HG03196 (cell line): ENCODE measurements around the gene CD164.
A peak's percentile ranks its signal among the peaks of the same experiment; 100 is the strongest.

Experiments used
- ATAC-seq: cut with Tn5 transposase; IDR thresholded peaks from one replicate; pipeline ENCODE4 v1.9.1; 2021; ENCODE audit not compliant: unreplicated experiment

The CD164 gene

DNA sequence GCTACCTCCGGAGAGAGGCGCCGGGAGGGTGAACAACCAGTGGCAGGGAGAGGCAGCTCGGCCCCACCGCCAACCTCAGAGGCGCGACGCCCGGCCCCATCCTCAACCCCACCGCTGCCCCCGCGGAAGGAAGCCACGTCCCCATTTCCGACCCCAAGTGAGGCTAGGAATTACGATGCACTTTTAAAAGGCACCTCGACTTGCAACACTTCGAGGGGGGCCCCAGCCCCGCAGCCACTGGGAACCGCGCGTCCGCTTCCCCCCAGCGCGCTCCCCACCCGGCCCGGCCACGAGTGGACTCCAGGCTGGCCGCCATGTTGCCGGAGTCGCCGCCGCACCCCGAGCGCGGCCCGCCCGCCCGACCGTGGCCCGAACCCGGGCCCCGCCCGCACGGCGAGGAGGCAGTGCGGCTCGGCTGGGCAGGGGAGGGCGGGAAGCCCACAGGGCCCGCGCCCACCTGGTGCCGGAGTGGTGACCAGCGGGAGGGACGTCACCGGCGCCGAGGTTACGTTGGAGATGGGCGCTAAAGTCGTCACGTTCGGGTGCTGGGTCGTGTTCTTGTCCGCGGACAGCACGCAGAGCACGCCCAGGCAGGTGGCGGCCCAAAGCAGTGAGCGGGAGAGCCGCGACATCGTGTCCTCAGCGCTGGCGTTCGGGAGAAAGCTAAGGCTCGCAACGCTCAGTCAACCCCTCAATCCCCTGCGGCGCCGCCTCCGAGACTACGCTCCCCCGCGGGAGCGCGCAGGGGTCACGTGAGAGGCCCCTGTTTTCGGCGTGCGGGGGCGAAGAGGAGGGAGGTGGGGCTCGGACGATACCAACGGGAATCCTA, at the start of gene CD164:
TSS of gene CD164 (minus strand) at position 721 of the 829 bp plus-strand sequence. CDS start at position 632, 89 bp downstream.
- ATAC-seq, result peak; percentile 63

DNA sequence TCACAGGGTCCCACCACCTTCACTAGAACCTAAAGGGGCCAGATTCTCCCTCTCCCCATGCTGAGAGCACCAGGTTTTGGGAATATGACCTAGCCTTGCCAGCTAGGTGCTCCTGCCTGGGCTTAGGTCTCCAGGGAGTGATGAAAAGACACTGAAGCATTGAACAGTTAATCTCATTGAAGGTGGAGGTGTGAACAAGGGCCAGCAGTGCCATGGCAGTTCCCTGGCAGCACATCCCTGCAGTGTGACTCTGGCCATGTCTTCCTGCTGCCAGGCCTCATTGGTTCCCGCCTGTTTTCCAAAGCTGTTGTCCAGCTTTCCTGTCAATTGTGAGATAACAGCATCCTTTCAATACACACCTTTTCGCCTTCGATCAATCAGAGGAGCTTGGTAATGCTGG, 47.2 kb upstream of the CD164 start:
- no peak for ATAC-seq

- no peak for ATAC-seq
Observed at GRCh38 chr6:109428889-109429477, 46.7 kb upstream of the CD164 start.

GRCh38 chr6:109424946-109425345, 42.7 kb upstream of the CD164 start:
- no peak for ATAC-seq

DNA sequence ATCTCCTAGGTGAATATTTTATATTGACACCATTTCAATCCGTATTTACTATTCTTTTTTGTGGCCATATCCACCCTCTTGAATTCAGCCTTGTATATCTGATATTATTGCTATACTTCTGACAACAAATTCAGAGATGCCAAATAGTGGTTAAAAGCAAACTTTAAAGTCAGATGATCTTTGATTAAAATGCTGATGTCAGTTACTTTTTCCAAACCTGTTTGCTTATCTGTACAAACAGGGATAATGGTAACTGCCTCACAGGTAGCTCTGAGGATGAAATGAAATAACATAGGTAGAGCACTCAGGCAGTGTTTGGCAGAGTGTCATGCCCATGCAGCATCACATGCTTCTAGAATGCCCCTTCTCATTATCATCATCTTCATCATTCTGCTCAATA, 38.9 kb upstream of the CD164 start:
- ATAC-seq, result no peak

DNA sequence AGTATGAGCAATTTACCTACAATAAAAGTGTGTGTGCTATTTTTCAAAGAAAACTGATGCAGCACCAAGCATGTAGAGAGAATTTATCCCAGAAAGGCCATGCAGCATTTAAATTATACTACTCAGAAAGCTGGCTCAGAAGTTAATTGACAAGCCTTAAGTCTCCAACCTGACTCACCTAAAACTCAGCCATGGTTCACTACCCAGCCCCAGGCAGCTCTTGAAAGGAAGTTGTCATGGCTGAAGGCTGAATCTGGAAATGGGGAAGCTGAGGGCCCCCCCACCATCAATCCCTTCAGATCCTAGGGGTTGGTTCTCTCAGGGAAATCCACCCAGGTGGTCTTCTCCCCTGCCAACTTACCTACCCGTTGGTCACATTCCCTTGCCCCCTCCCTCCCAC, 38.5 kb upstream of the CD164 start:
- no peak for ATAC-seq

DNA sequence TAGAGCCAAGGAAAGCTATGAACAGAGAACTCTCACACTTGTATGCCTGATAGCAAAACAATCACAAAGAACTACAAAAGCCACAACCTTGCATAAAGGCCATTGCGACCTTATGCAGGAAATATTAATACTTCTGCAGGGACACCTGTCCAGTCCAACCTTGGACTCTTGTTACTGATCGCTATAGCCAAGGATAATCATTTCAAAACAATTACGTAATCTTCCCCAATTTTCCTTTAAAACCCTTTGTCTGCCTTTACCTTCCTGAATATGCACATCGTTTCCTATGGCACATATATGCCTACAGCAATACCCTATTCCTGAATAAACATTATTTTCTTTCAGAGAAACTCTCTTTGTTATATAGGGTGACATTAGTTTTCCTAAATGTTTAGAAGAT, 35.4 kb upstream of the CD164 start:
- no peak for ATAC-seq

DNA sequence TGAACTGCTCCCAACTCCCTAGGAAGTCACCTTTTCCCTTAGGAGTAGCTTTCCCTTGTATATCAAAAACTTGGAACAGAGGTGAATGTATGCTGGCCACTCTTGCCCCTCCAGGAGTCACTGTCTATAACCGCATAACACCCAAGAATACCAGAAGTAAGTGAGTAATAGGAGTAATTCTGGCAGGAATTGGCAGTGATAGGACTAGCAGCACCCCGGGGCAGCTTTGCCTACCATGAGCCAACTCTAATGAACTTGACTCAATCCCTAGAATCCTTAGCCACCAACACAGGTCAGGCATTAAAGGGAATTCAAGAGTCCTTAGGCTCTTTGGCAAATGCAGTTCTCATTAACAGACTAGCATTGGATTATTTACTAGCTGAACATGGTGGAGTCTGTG, 28.8 kb upstream of the CD164 start:
- no peak for ATAC-seq

DNA sequence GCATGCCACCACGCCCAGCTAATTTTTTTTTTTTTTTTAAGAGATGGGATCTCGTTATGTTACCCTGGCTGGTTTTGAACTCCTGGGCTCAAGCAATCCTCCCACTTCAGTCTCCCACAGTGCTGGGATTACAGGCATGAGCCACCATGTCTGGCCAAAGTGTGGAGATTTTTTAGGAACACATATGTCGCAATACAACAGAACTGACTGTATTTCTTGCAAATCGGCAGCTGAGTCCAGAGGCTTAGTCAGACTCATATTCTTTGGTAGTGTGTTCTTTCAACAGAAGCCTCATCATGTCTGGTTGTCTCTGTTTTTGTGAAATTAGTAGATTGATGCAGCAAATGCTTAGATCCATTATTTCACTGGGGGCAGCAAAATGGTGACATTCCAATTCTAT, 23.9 kb upstream of the CD164 start:
- no peak for ATAC-seq

DNA sequence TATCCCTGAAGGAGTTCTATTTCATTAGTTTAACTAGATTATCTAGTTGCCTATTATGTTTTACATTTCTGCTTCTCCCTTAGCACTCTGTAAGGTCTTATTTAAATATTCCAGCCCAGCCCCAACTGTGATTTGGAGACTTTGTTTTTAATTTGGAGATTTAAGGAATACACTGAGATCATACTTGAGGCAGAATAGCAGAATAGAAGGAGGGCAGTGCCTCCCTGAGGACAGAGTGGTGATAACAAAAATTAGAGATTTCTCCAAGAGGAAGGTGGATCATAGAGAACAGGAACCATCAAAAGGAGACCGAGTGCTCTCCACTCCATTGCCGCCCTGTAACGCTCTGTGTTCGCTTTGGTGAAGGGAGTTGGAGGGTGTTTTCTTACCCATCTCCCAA, 14.8 kb upstream of the CD164 start:
- no peak for ATAC-seq

- ATAC-seq, result no peak
Observed at GRCh38 chr6:109396046-109396718, 13.9 kb upstream of the CD164 start.

DNA sequence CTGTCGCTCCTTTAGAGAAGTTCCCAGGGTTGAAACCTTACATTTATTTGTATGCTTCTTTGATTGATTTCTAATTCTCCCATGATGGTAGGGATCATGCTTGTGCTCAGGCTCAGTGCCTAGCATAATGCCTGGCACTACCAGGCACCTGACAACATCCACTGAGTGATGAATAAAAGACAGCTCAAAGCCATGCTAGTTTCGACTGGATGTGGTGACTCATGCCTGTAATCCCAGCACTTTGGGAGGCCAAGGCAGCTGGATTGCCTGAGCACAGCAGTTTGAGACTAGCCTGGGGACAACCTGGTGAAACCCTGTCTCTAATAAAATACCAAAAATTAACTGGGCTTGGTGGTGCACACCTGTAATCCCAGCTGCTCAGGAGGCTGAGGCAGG, 11.6 kb upstream of the CD164 start:
- no peak for ATAC-seq

DNA sequence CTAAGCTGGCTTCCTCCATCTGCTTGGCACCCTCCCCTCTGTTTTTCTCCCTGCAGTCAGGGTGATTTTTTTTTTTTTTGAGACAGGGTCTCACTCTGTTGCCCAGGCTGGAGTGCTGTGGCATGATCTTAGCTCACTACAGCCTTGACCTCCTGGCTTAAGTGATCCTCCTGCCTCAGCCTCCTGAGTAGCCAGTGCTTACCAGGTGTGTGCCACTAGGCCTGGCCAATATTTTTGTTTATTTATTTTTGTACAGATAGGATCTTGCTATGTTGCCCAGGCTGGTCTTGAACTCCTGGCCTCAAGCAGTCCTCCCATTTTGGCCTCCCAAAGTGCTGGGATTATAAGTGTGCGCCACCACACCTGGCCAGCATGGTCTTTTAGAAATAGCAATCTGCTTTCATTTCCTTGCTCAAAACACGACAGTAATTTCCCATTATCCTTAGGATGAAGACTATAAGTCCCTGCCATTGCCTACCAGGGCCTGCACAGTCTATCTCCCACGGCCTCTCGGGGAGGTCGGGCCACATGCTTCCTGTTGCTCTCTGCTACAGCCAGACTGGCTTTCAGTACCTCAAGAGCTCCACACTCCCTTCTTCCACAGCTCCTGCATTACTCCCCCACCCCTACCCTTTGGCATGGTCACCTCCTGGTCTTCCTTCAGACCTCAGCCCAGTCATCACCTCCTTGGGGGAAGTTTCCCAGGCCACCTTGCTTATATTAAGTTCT, 11.1 kb upstream of the CD164 start:
- no peak for ATAC-seq

- ATAC-seq, result no peak
Observed at GRCh38 chr6:109389650-109390274, 7.5 kb upstream of the CD164 start.

DNA sequence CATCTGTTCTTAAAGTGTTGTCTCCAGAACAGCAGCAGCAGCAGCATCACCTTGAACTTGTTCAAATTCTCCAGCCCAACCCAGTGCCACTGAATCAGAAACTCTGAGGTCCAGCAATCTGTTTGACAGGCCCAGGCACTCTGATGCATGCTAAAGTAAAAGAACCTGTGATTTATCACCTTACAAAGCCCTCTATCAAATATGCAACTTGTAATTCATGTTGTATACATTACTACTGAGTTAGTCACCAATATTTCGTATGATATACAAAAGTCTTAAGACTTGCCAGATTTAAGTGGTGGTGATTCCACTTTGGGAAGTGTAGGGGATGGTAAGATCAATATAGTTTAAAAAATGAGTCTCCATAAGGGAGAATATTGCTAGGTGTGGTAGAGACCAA, 6.0 kb upstream of the CD164 start:
- no peak for ATAC-seq

- no peak for ATAC-seq
Observed at GRCh38 chr6:109383438-109383940, 1.2 kb upstream of the CD164 start.

DNA sequence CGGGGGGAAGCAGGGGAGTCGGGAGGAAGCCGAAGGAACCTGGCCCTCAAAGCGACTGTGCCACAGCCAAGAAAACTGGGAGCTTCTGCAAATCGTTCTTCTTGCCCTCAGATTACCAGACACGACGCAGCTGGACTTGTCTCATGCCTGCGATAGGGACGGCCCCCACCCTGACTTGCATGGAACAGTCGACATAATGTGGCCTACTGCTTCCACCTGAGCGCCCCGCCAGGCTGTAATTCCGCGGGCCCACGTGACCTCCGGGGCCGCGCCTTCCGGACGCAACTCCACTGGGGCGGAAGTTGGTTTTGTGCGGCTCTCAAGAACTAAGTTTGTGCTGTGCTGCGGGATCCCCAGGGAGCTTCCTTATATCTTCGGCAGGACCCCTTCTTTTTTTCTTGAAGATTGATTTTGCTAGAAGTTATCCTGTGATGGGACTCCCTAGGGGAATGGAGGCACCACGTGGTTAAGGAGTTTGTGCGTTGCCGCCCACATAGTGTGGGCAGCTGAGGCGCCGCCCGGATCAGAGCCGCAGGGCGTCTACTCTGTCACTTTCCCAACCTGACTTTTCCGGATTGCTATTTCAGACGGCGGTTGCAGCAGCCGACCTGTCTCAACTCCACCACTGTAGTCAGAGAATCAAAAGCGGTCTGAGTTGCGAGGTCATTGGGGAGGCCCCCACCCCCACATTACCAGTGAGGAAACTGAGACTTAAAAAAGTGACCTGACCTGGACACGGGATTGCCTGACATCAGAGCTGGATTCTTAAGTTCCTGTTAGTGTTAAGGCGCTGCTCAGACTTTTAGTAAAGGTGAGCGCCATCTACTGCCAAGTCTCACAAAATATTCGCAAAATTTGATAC, 540 bp upstream of the CD164 start:
- peak; percentile 68 for ATAC-seq

GRCh38 chr6:109381061-109381746, 1.1 kb downstream of the CD164 start:
- ATAC-seq, result no peak

DNA sequence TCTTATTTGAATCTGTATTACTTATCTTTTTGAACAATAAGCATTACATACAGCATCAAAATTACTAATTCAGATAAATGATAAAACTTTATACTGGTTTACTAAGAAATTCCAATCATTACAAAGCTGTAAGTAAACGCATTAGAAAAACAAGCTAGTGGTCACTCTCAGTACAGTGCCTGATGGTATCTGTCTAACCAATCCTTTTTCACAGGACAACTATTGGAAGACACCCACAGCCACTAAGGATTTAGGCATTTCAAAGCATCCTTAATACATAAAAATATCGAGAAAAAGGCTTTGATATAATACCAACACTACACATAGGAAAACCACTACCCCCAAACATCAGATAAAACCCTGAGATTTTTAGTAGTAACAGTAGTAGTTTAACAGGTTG, 2.6 kb downstream of the CD164 start:
- ATAC-seq, result no peak
